IMR-90 (cell line): Measurements from ENCODE around the gene CHMP6. TPM values are rescaled to one million over a fixed set of nuclear protein-coding genes. Genes with fewer than 3 reads are reported as not detected.
A peak's percentile ranks its signal among the peaks of the same experiment; 100 is the strongest.

Experiments
- ATAC-seq: fragments of 200-7000 bp; cut with Tn5 transposase; 2 replicates; pipeline ENCODE4 v1.9.1; 2020; ENCODE audit warnings: low read depth, mild to moderate bottlenecking, moderate library complexity
- BruUV-seq: library from RNA; stranded (reverse); fragments of 400-500 nt; replicated peaks from 2 replicates; lab custom pipeline; 2021; lab: Mats Ljungman, UMichigan
- CTCF ChIA-PET: fragments of 300-600 bp; formaldehyde crosslinking; extraction: SDS; loops from one replicate; lab custom pipeline; 2021; ENCODE audit warnings: antibody characterized with exemption; lab: Yijun Ruan, JAX
- POLR2A ChIA-PET: fragments of 300-600 bp; sonication (Branson Sonifier 250); formaldehyde crosslinking; loops from one replicate; lab custom pipeline; 2022; ENCODE audit warnings: antibody characterized with exemption; ENCODE audit not compliant: unreplicated experiment; lab: Charles Lee
- DNase-seq: peaks from one replicate; pipeline ENCODE4 v3.0.0; 2013
- H2AFZ ChIP-seq: replicated peaks from 2 replicates; pipeline ENCODE3; 2013; ENCODE audit warnings: low read length, mild to moderate bottlenecking; ENCODE audit not compliant: poor library complexity
- H2AK5ac ChIP-seq: 2 replicates; pipeline ENCODE4 v1.6.1; 2013; ENCODE audit warnings: low read depth, low read length, inconsistent platforms
- H2AK9ac ChIP-seq: replicated peaks from 2 replicates; pipeline ENCODE3; 2013; ENCODE audit warnings: mild to moderate bottlenecking, low read depth, low read length, moderate library complexity; ENCODE audit not compliant: poor library complexity
- H2BK120ac ChIP-seq: 2 replicates; pipeline ENCODE4 v1.6.1; 2013; ENCODE audit warnings: low read depth, low read length, inconsistent platforms
- H2BK15ac ChIP-seq: 3 replicates; pipeline ENCODE4 v1.6.1; 2013; ENCODE audit warnings: low read depth, low read length, inconsistent platforms
- H2BK20ac ChIP-seq: 2 replicates; pipeline ENCODE4 v1.6.1; 2013; ENCODE audit warnings: low read depth, mild to moderate bottlenecking, inconsistent platforms, low read length, moderate library complexity
- H2BK5ac ChIP-seq: 2 replicates; pipeline ENCODE4 v1.6.1; 2013; ENCODE audit warnings: mild to moderate bottlenecking, low read depth, low read length, inconsistent platforms; ENCODE audit not compliant: poor library complexity, severe bottlenecking
- H3K14ac ChIP-seq: replicated peaks from 2 replicates; pipeline ENCODE4 v1.6.1; 2013; ENCODE audit warnings: low read depth, low read length, inconsistent platforms
- H3K18ac ChIP-seq: 2 replicates; pipeline ENCODE4 v1.6.1; 2013; ENCODE audit warnings: low read depth, low read length, control low read depth
- H3K23ac ChIP-seq: 2 replicates; pipeline ENCODE4 v1.6.1; 2013; ENCODE audit warnings: low read depth, low read length, inconsistent platforms
- H3K27ac ChIP-seq: 2 replicates; pipeline ENCODE4 v1.5.1; 2013; ENCODE audit warnings: mild to moderate bottlenecking, control low read depth, low read length; ENCODE audit not compliant: insufficient read depth
- H3K27me3 ChIP-seq: 2 replicates; pipeline ENCODE4 v1.6.1; 2013; ENCODE audit warnings: low read length; ENCODE audit not compliant: control insufficient read depth, insufficient read depth
- H3K36me3 ChIP-seq: 2 replicates; pipeline ENCODE4 v1.6.1; 2013; ENCODE audit warnings: low read length, mixed read lengths; ENCODE audit not compliant: control insufficient read depth, insufficient read depth
- H3K4ac ChIP-seq: 2 replicates; pipeline ENCODE4 v1.6.1; 2013; ENCODE audit warnings: low read depth, low read length, inconsistent platforms
- H3K4me1 ChIP-seq: 2 replicates; pipeline ENCODE4 v1.6.1; 2013; ENCODE audit warnings: low read length, mixed read lengths; ENCODE audit not compliant: control insufficient read depth, insufficient read depth
- H3K4me2 ChIP-seq: 2 replicates; pipeline ENCODE4 v1.6.1; 2013; ENCODE audit warnings: low read depth, mild to moderate bottlenecking, control low read depth, low read length, moderate library complexity
- H3K4me3 ChIP-seq: 2 replicates; pipeline ENCODE4 v1.5.1; 2013; ENCODE audit warnings: low read depth, mild to moderate bottlenecking, control low read depth, low read length, moderate library complexity; ENCODE audit not compliant: insufficient read depth
- H3K56ac ChIP-seq: 2 replicates; pipeline ENCODE4 v1.6.1; 2013; ENCODE audit warnings: low read length, inconsistent platforms; ENCODE audit not compliant: insufficient read depth; ENCODE audit errors: extremely low read depth
- H3K79me1 ChIP-seq, 2 experiments: 2 replicates each; pipeline ENCODE4 v1.6.1; 2013; ENCODE audit warnings: low read length in 2 of 2, inconsistent platforms in 1 of 2, low read depth in 1 of 2
- H3K9ac ChIP-seq: 2 replicates; pipeline ENCODE4 v1.6.1; 2013; ENCODE audit warnings: low read depth, low read length, control low read depth
- H3K9me1 ChIP-seq: 2 replicates; pipeline ENCODE4 v1.6.1; 2013; ENCODE audit warnings: low read length, inconsistent platforms; ENCODE audit not compliant: insufficient read depth
- H3K9me3 ChIP-seq: 2 replicates; pipeline ENCODE4 v1.6.1; 2013; ENCODE audit warnings: low read length; ENCODE audit not compliant: control insufficient read depth, insufficient read depth
- H4K20me1 ChIP-seq: 2 replicates; pipeline ENCODE4 v1.6.1; 2013; ENCODE audit warnings: low read length, inconsistent platforms; ENCODE audit not compliant: insufficient read depth
- H4K5ac ChIP-seq: 2 replicates; pipeline ENCODE4 v1.6.1; 2013; ENCODE audit warnings: mild to moderate bottlenecking, low read depth, low read length, control low read depth
- H4K8ac ChIP-seq, 2 experiments: 2 replicates each; pipeline ENCODE4 v1.6.1; 2013; ENCODE audit warnings: low read depth in 2 of 2, low read length in 2 of 2, control low read depth in 1 of 2, inconsistent platforms in 1 of 2
- H4K91ac ChIP-seq: 2 replicates; pipeline ENCODE4 v1.6.1; 2013; ENCODE audit warnings: low read depth, low read length, inconsistent platforms; ENCODE audit not compliant: insufficient read depth
- CHD1 ChIP-seq: IDR thresholded peaks from 2 replicates; pipeline ENCODE4 v1.6.1; 2012; ENCODE audit warnings: low read depth, low read length, improper control_type of control experiment
- CTCF ChIP-seq: conservative IDR thresholded peaks from 2 replicates; pipeline ENCODE4 v1.5.1; 2012; ENCODE audit warnings: mild to moderate bottlenecking, low read depth, low read length, improper control_type of control experiment
- ELK1 ChIP-seq: fragments of 150-350 bp; IDR thresholded peaks from 2 replicates; pipeline ENCODE4 v1.6.1; 2016; ENCODE audit warnings: low read depth, mild to moderate bottlenecking, low read length, moderate library complexity, borderline replicate concordance
- NFE2L2 ChIP-seq: fragments of 150-350 bp; IDR thresholded peaks from 2 replicates; pipeline ENCODE4 v1.6.1; 2016; ENCODE audit warnings: low read depth, mild to moderate bottlenecking, low read length
- POLR2A ChIP-seq: IDR thresholded peaks from 2 replicates; pipeline ENCODE4 v1.6.1; 2012; ENCODE audit warnings: mild to moderate bottlenecking, low read depth, low read length
- RCOR1 ChIP-seq: IDR thresholded peaks from 2 replicates; pipeline ENCODE4 v1.6.1; 2012; ENCODE audit warnings: mild to moderate bottlenecking, low read length, improper control_type of control experiment; ENCODE audit not compliant: insufficient replicate concordance
- SMC3 ChIP-seq: fragments of 150-350 bp; IDR thresholded peaks from 2 replicates; pipeline ENCODE4 v1.6.1; 2016; ENCODE audit warnings: low read depth, mild to moderate bottlenecking, antibody characterized with exemption, low read length, moderate library complexity
- USF2 ChIP-seq: fragments of 150-350 bp; IDR thresholded peaks from 2 replicates; pipeline ENCODE4 v1.6.1; 2017; ENCODE audit warnings: mild to moderate bottlenecking, antibody characterized with exemption, low read length, low read depth
- WGBS, 2 experiments: methylation state at CpG; one replicate each; pipeline versions ENCODE4 v1.1.5 to v1.1.7; 2013; ENCODE audit warnings: missing lambda C conversion rate in 2 of 2; ENCODE audit not compliant: insufficient read length in 1 of 2; ENCODE audit errors: extremely low coverage in 2 of 2; 5-methylcytosine and 5-hydroxymethylcytosine counted together
- dilution Hi-C: fragments of 300-500 bp; cut with HindIII; formaldehyde crosslinking; loops from one replicate; pipeline ENCODE4 v1.14.3; 2018; ENCODE audit warnings: low sequenced_read_pairs; ENCODE audit not compliant: unreplicated experiment
- in situ Hi-C: fragments of 300-500 bp; cut with MboI; formaldehyde crosslinking; loops from 3 replicates; pipeline ENCODE4 v1.14.3; 2019; ENCODE audit warnings: low sequenced_read_pairs, inconsistent platforms, mixed read lengths
- intact Hi-C: fragments of 100-400 bp; cut with micrococcal nuclease; formaldehyde crosslinking; loops from 2 replicates; pipeline ENCODE4 v1.10.0; 2022
- polyA plus RNA-seq, 3 experiments: library from polyadenylated mRNA; depleted of rRNA; stranded (reverse); fragments of >200 nt; gene quantifications; 2 replicates each; pipeline ENCODE4 v1.2.3, GENCODE V29; 2012; ENCODE audit warnings: low replicate concordance in 1 of 3
- total RNA-seq: library from RNA; depleted of rRNA; stranded (reverse); fragments of >200 nt; gene quantifications from 2 replicates; pipeline ENCODE4 v1.2.3, GENCODE V29; 2012

CHMP6 gene
- total and polyA plus RNA-seq, 2 of the 4 experiments (the other 2 are of a cell fraction) = 5.0 to 40.3 TPM

GRCh38 chr17:81002409-81003361 lies 11.0 kb downstream of the CHMP6 start:
- no peaks in the 10 kb centered on the region for H3K79me1 ChIP-seq
- dilution Hi-C loops (no loop called here), in situ Hi-C loops (no loop called here), intact Hi-C loops (no loop called here)
- H3K4ac ChIP-seq = peak overlapping the region; percentile 23; the same call in 1 of the 2 replicates
- H4K91ac ChIP-seq = no peak overlapping the region
- peaks cover 9% of the 10 kb centered on the region for H3K4me1 ChIP-seq
- WGBS, 2 experiments = 62% methylated on average over 4 of the region's 21 CpGs; no CpG with 5 or more reads in 1 of the 2 experiments
- POLR2A ChIA-PET = no interaction called here
- no peak overlapping the region for H3K23ac ChIP-seq
- peaks cover 7% of the 10 kb centered on the region; the same call in 1 of the 2 replicates for H4K20me1 ChIP-seq
- no peak overlapping the region for H3K14ac ChIP-seq
- ATAC-seq (peak; percentile 37), DNase-seq (peak; percentile 63)
- TSS peak; percentile 38 for BruUV-seq
- no peaks in the 10 kb centered on the region for H3K9me1 ChIP-seq
- H3K9ac ChIP-seq = no peak overlapping the region
- no peak overlapping the region for H3K18ac ChIP-seq
- H2AFZ ChIP-seq = no peak overlapping the region
- no peak overlapping the region for H2BK15ac ChIP-seq
- no peak overlapping the region for H4K5ac ChIP-seq
- H3K56ac ChIP-seq = no peak overlapping the region
- no peak overlapping the region for H3K4me3 ChIP-seq
- H2BK20ac ChIP-seq = no peak overlapping the region
- peak overlapping the region in 1 of 2 experiments; percentile 15; a peak in 1 of 4 replicates for H4K8ac ChIP-seq
- CTCF ChIA-PET = no interaction called here
- peaks cover 24% of the 10 kb centered on the region; the same call in 1 of the 2 replicates for H3K36me3 ChIP-seq
- H2AK9ac ChIP-seq = no peak overlapping the region
- peaks cover 25% of the 10 kb centered on the region for H3K27me3 ChIP-seq
- TF ChIP-seq ELK1 (no peak), NFE2L2 (no peak), USF2 (no peak), CHD1 (no peak), CTCF (no peak), SMC3 (no peak), POLR2A (no peak), RCOR1 (no peak)
- H3K27ac ChIP-seq = no peak overlapping the region
- H3K9me3 ChIP-seq = no peaks in the 10 kb centered on the region
- H3K4me2 ChIP-seq = peak overlapping the region; percentile 8
- no peak overlapping the region for H2BK120ac ChIP-seq
- no peak overlapping the region for H2AK5ac ChIP-seq
- H2BK5ac ChIP-seq = no peak overlapping the region
